PC-3 (cell line): ENCODE measurements around the gene MSX1. TPM values are rescaled to one million over a fixed set of nuclear protein-coding genes. Genes with fewer than 3 reads are reported as not detected.

Experiments
- ATAC-seq: fragments of 200-7000 bp; cut with Tn5 transposase; 2 replicates; pipeline ENCODE4 v1.9.1; 2020; ENCODE audit warnings: mild to moderate bottlenecking, moderate library complexity
- BruUV-seq: library from RNA; stranded (reverse); fragments of 400-500 nt; replicated peaks from 2 replicates; lab custom pipeline; 2021; lab: Mats Ljungman, UMichigan
- CTCF ChIA-PET: fragments of 300-600 bp; sonication (Branson Sonifier 250); formaldehyde crosslinking; loops from one replicate; lab custom pipeline; 2022; ENCODE audit warnings: antibody characterized with exemption; lab: Charles Lee
- POLR2A ChIA-PET: fragments of 300-600 bp; sonication (Branson Sonifier 250); formaldehyde crosslinking; loops from one replicate; lab custom pipeline; 2022; ENCODE audit warnings: antibody characterized with exemption; ENCODE audit not compliant: unreplicated experiment; lab: Charles Lee
- DNase-seq: peaks from one replicate; pipeline ENCODE4 v3.0.0-alpha.2; 2015
- H2AFZ ChIP-seq: fragments of 300-600 bp; sonication (generic); 2 replicates; pipeline ENCODE4 v1.6.0; 2016; ENCODE audit warnings: antibody characterized with exemption, low read length
- H3F3A ChIP-seq: fragments of 300-600 bp; sonication (generic); one replicate; pipeline ENCODE4 v1.6.0; 2017; ENCODE audit warnings: antibody characterized with exemption, low read length, control low read depth, mild to moderate bottlenecking; ENCODE audit not compliant: unreplicated experiment
- H3K27ac ChIP-seq: fragments of 300-600 bp; sonication (generic); 2 replicates; pipeline ENCODE4 v1.5.1; 2016; ENCODE audit warnings: mild to moderate bottlenecking, low read length
- H3K27me3 ChIP-seq: fragments of 300-600 bp; sonication (generic); 2 replicates; pipeline ENCODE4 v1.6.1; 2016; ENCODE audit warnings: low read length, mixed read lengths
- H3K36me3 ChIP-seq: fragments of 300-600 bp; sonication (generic); 2 replicates; pipeline ENCODE4 v1.6.1; 2016; ENCODE audit warnings: low read depth, mixed run types, low read length, mixed read lengths
- H3K4me1 ChIP-seq: fragments of 300-600 bp; sonication (generic); 2 replicates; pipeline ENCODE4 v1.5.1; 2016; ENCODE audit warnings: low read length; ENCODE audit not compliant: insufficient read depth
- H3K4me2 ChIP-seq: fragments of 300-600 bp; sonication (generic); 2 replicates; pipeline ENCODE4 v1.6.0; 2016; ENCODE audit warnings: low read length
- H3K4me3 ChIP-seq: fragments of 300-600 bp; sonication (generic); 2 replicates; pipeline ENCODE4 v1.5.1; 2016; ENCODE audit warnings: mild to moderate bottlenecking, low read length, mixed read lengths
- H3K79me2 ChIP-seq: fragments of 300-600 bp; sonication (generic); 2 replicates; pipeline ENCODE4 v1.6.1; 2017; ENCODE audit warnings: low read length, mixed read lengths
- H3K9ac ChIP-seq: fragments of 300-600 bp; sonication (generic); 2 replicates; pipeline ENCODE4 v1.6.0; 2016; ENCODE audit warnings: mild to moderate bottlenecking, low read length
- H3K9me2 ChIP-seq: fragments of 300-600 bp; sonication (generic); replicated peaks from 2 replicates; pipeline ENCODE4 v1.6.1; 2016; ENCODE audit warnings: mixed run types, low read length, mixed read lengths
- H3K9me3 ChIP-seq: fragments of 300-600 bp; sonication (generic); 2 replicates; pipeline ENCODE4 v1.6.1; 2016; ENCODE audit warnings: low read length, mixed read lengths
- H4K20me1 ChIP-seq: fragments of 300-600 bp; sonication (generic); 2 replicates; pipeline ENCODE4 v1.6.1; 2016; ENCODE audit warnings: low read length, mixed read lengths
- CTCF ChIP-seq: fragments of 300-600 bp; sonication (generic); conservative IDR thresholded peaks from 2 replicates; pipeline ENCODE4 v1.5.1; 2017; ENCODE audit warnings: antibody characterized with exemption, low read depth, mild to moderate bottlenecking, low read length
- EZH2 ChIP-seq: fragments of 300-600 bp; sonication (generic); IDR thresholded peaks from one replicate; pipeline ENCODE4 v1.6.1; 2017; ENCODE audit warnings: antibody characterized with exemption, mild to moderate bottlenecking, low read length; ENCODE audit not compliant: unreplicated experiment
- EZH2phosphoT487 ChIP-seq: fragments of 300-600 bp; sonication (generic); IDR thresholded peaks from 2 replicates; pipeline ENCODE4 v1.6.1; 2018; ENCODE audit warnings: mild to moderate bottlenecking, antibody characterized with exemption, low read length, borderline replicate concordance
- intact Hi-C: fragments of 100-400 bp; cut with micrococcal nuclease; formaldehyde crosslinking; loops from 2 replicates; pipeline ENCODE4 v1.9.0; 2023
- total RNA-seq: library from RNA; depleted of rRNA; stranded (reverse); fragments of >200 nt; gene quantifications from 2 replicates; pipeline ENCODE4 v1.2.3, GENCODE V29; 2014

MSX1 gene
- total RNA-seq, 1 experiment from 2014 or later: 7.5 TPM

DNA sequence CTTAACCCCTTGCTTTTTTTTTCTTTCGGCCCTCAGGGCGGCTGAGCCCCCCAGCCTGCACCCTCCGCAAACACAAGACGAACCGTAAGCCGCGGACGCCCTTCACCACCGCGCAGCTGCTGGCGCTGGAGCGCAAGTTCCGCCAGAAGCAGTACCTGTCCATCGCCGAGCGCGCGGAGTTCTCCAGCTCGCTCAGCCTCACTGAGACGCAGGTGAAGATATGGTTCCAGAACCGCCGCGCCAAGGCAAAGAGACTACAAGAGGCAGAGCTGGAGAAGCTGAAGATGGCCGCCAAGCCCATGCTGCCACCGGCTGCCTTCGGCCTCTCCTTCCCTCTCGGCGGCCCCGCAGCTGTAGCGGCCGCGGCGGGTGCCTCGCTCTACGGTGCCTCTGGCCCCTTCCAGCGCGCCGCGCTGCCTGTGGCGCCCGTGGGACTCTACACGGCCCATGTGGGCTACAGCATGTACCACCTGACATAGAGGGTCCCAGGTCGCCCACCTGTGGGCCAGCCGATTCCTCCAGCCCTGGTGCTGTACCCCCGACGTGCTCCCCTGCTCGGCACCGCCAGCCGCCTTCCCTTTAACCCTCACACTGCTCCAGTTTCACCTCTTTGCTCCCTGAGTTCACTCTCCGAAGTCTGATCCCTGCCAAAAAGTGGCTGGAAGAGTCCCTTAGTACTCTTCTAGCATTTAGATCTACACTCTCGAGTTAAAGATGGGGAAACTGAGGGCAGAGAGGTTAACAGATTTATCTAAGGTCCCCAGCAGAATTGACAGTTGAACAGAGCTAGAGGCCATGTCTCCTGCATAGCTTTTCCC, 3.4 kb downstream of the MSX1 start:
- peaks cover 10% of the 10 kb centered on the region for H3K79me2 ChIP-seq
- POLR2A ChIA-PET: no interaction called here
- H2AFZ ChIP-seq: no peak overlapping the region
- H3K27ac ChIP-seq: no peak overlapping the region
- no peaks in the 10 kb centered on the region for H3F3A ChIP-seq
- H3K9me3 ChIP-seq: no peaks in the 10 kb centered on the region
- H3K4me1 ChIP-seq: peaks cover 3% of the 10 kb centered on the region; the same call in 1 of the 2 replicates
- no peak overlapping the region for H3K4me3 ChIP-seq
- no peak overlapping the region for H3K4me2 ChIP-seq
- peaks cover 4% of the 10 kb centered on the region for H3K27me3 ChIP-seq
- H3K9ac ChIP-seq: no peak overlapping the region
- no TSS peak for BruUV-seq
- ATAC-seq: no peak
- no peak for TF ChIP-seq EZH2
- H3K36me3 ChIP-seq: no peaks in the 10 kb centered on the region
- DNase-seq: no peak
- intact Hi-C loops: no loop called here
- CTCF ChIA-PET: no interaction called here
- H3K9me2 ChIP-seq: no peaks in the 10 kb centered on the region
- no peaks in the 10 kb centered on the region for H4K20me1 ChIP-seq

GRCh38 chr4:4864443-4864939, 5.0 kb downstream of the MSX1 start:
- no peak overlapping the region for H3K9ac ChIP-seq
- H3K36me3 ChIP-seq: no peaks in the 10 kb centered on the region
- no peak for ATAC-seq
- intact Hi-C loops: no loop called here
- no peaks in the 10 kb centered on the region for H4K20me1 ChIP-seq
- TF ChIP-seq EZH2phosphoT487 (no peak), CTCF (no peak), EZH2 (no peak)
- H3K27me3 ChIP-seq: peaks cover 19% of the 10 kb centered on the region
- no peak overlapping the region for H3K4me2 ChIP-seq
- H3K4me1 ChIP-seq: peaks cover 3% of the 10 kb centered on the region; the same call in 1 of the 2 replicates
- no peaks in the 10 kb centered on the region for H3F3A ChIP-seq
- DNase-seq: no peak
- CTCF ChIA-PET: no interaction called here
- H3K27ac ChIP-seq: no peak overlapping the region
- H3K9me3 ChIP-seq: no peaks in the 10 kb centered on the region
- peaks cover 10% of the 10 kb centered on the region for H3K79me2 ChIP-seq
- H2AFZ ChIP-seq: no peak overlapping the region
- H3K9me2 ChIP-seq: no peaks in the 10 kb centered on the region
- BruUV-seq: no TSS peak
- no peak overlapping the region for H3K4me3 ChIP-seq
- POLR2A ChIA-PET: interaction anchor here (0.6 kb wide), 1 partner anchor 1082 kb away, joined by 4 read pairs; no protein-coding TSS in a partner anchor

GRCh38 chr4:4864940-4865704, 5.7 kb downstream of the MSX1 start:
- Histone ChIP-seq H3K27ac (no peak overlapping the region), H3K4me2 (no peak overlapping the region), H3K4me3 (no peak overlapping the region), H3K9me3 (no peaks in the 10 kb centered on the region), H3K27me3 (peaks cover 26% of the 10 kb centered on the region), H2AFZ (no peak overlapping the region), H3K79me2 (peaks cover 10% of the 10 kb centered on the region), H3F3A (no peaks in the 10 kb centered on the region), H3K9me2 (no peaks in the 10 kb centered on the region), H4K20me1 (no peaks in the 10 kb centered on the region), H3K9ac (no peak overlapping the region), H3K36me3 (no peaks in the 10 kb centered on the region), H3K4me1 (peaks cover 3% of the 10 kb centered on the region; the same call in 1 of the 2 replicates)
- no TSS peak for BruUV-seq
- TF ChIP-seq CTCF: no peak
- TF ChIP-seq EZH2phosphoT487: no peak
- no peak for TF ChIP-seq EZH2
- intact Hi-C loops: no loop called here
- ATAC-seq (no peak), DNase-seq (no peak)
- CTCF ChIA-PET: no interaction called here
- POLR2A ChIA-PET: no interaction called here
